Body of pancreas (tissue), 4 donors: ENCODE data around the gene PTPN1.

Experiments
- CTCF ChIP-seq, 7 experiments: fragments of 450-650 bp in 4 of 7; fragments of 200-600 bp in 3 of 7; sonication (generic) in 3 of 7; IDR thresholded peaks; one replicate each; pipeline ENCODE4 v1.5.1; 2016 to 2019; ENCODE audit warnings: antibody characterized with exemption in 7 of 7
- POLR2A ChIP-seq, 3 donors: fragments of 450-650 bp; IDR thresholded peaks; one replicate each; pipeline ENCODE4 v1.6.1; 2016; ENCODE audit warnings: antibody characterized with exemption in 3 of 3, mild to moderate bottlenecking in 2 of 3

DNA sequence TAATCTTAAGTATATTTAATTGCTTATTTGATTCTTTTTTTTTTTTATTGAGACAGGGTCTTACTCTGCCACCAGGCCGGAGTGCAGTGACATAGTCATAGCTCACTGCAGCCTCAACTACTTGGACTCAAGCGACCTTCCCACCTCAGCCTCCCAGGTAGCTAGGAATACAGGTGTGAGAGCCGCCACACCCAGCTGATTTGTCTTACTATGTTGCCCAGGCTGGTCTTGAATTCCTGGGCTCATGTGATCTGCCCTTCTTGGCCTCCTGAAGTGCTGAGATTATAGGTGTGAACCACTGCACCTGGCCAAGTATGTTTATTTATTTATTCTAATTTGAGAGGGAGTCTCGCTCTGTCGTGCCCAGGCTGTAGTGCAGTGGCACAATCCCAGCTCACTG lies 38.2 kb downstream of the PTPN1 start:
- TF ChIP-seq CTCF (IDR thresholded peaks at IDR 0.05) (no peak), POLR2A (IDR thresholded peaks at IDR 0.05) (no peak)
